ENCODE results near the gene RBM17.

DNA sequence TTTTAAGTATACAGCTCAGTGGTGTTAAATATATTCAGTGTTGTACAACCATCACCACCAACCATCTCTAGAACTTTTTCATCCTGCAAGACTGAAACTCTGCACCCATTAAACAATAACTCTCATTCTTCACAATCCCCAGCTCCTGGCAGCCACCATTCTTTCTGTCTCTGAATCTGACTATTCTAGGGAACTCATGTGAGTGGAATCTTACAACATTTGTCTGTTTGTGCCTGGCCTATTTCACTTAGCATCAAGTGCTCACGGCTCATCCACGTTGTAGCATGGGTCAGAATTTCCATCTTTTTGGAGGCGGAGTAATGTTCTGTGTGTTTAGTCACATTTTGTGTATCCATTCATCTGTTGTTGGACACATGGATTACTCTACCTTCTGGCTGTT lies 73.1 kb downstream of the RBM17 start:
- no peak for TF ChIP-seq TBP (CRISPR knock-in tag; IDR thresholded peaks at IDR 0.05)
- no peak for TF ChIP-seq SRSF9 (IDR thresholded peaks at IDR 0.05; ENCODE audit: borderline replicate concordance, insufficient read depth, low read depth, low read length, poor library complexity, severe bottlenecking)
- TF ChIP-seq REPIN1 (CRISPR knock-in tag; IDR thresholded peaks at IDR 0.05; ENCODE audit: borderline replicate concordance, low read depth) = no peak
- TF ChIP-seq CTCF (CRISPR knock-in tag; IDR thresholded peaks at IDR 0.05) = no peak
- no peak for TF ChIP-seq CBX5 (CRISPR knock-in tag; IDR thresholded peaks at IDR 0.05; ENCODE audit: borderline replicate concordance)
- TF ChIP-seq RAD21 (CRISPR knock-in tag; IDR thresholded peaks at IDR 0.05) = no peak
- TF ChIP-seq ZBTB40 (IDR thresholded peaks at IDR 0.05) = no peak
- TF ChIP-seq ZBTB40 (CRISPR knock-in tag; IDR thresholded peaks at IDR 0.05) = no peak
- no peak for TF ChIP-seq HOXD1 (CRISPR knock-in tag; IDR thresholded peaks at IDR 0.05)
- no peak for TF ChIP-seq MTA1 (CRISPR knock-in tag; IDR thresholded peaks at IDR 0.05; ENCODE audit: borderline replicate concordance)

All from HepG2 (cell line).